ENCODE results near the gene SLC43A1.
A peak's percentile ranks its signal among the peaks of the same experiment; 100 is the strongest.

SLC43A1 gene

DNA sequence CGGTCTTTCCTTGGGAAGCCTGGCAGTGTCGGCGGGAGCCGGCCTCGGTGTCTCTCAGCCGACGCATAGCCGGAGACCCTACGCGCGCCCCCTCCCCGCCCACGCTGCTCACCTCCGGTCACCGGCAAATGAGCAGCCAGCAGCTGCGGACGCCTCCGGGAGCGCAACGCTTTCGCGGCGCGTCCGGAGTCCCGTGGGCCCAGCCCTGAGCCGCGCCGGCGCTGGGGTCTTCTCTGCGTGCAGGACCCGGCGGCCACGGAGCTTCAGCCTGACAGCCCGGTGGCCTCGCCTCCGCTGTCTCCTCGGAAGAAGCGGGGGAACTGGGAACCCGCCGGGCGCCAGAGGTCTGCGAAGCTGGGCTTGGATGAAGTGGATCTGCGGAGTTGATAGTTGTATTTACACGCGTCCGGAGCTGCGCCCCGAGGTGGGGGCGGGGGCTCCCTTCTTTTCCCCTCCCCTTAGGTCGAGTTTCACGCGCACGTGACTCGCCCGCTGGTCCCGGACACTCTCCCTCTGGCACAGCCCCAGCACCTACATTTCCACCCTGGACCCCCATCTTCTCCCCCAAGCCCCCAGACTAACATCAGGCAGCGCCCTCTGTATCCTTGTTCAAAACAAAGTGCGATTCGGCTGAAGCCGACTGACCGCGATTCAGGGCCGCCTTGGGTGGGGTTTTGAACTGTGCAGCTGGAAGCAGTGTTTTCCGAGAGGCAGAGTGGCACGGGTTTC, at the start of gene SLC43A1:
SLC43A1 (minus strand) TSS at position 371 of the 729 bp plus-strand sequence. CDS start 1,591 bp downstream, outside the sequence.
- CTCF ChIA-PET = interaction anchor here (0.7 to 4.5 kb wide), 5 partner anchors 12 to 120 kb away, joined by 3 to 28 read pairs (median 15); no protein-coding TSS in a partner anchor
- H3K27ac ChIP-seq = peak within 1 kb of the TSS; percentile 63
- peak; percentile 25 for DNase-seq (ENCODE audit: low spot score)
- TF ChIP-seq, protein P1, sequence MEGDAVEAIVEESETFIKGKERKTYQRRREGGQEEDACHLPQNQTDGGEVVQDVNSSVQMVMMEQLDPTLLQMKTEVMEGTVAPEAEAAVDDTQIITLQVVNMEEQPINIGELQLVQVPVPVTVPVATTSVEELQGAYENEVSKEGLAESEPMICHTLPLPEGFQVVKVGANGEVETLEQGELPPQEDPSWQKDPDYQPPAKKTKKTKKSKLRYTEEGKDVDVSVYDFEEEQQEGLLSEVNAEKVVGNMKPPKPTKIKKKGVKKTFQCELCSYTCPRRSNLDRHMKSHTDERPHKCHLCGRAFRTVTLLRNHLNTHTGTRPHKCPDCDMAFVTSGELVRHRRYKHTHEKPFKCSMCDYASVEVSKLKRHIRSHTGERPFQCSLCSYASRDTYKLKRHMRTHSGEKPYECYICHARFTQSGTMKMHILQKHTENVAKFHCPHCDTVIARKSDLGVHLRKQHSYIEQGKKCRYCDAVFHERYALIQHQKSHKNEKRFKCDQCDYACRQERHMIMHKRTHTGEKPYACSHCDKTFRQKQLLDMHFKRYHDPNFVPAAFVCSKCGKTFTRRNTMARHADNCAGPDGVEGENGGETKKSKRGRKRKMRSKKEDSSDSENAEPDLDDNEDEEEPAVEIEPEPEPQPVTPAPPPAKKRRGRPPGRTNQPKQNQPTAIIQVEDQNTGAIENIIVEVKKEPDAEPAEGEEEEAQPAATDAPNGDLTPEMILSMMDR (conservative IDR thresholded peaks at IDR 0.05; ENCODE audit: low read depth) = no peak
- POLR2A ChIA-PET (ENCODE audit: low non-redundant PET) = no interaction called here

DNA sequence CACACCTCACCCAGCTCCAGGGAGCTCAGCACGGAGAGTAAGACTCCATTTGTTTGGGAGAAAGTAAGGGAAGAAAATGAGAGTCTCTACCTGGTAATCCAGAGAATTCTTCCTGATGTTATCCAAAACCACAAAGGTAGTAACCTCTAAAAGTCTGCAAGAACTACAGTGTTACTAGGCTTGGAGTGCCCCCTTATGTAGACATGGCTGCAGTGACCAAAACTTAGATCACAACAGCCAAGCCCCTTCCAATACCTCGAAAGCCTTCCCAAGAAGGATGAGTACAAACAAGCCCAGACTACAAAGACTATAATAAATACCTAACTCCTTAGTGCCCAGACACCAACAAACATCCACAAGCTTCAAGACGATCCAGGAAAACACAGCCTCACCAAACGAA, 47.1 kb upstream of the SLC43A1 start:
- TF ChIP-seq, protein P1 (conservative IDR thresholded peaks at IDR 0.05; ENCODE audit: low read depth) = no peak
- no peak overlapping the region for H3K27ac ChIP-seq
- ChIA-PET CTCF (no interaction called here), POLR2A (ENCODE audit: low non-redundant PET) (no interaction called here)
- DNase-seq (ENCODE audit: low spot score) = no peak

DNA sequence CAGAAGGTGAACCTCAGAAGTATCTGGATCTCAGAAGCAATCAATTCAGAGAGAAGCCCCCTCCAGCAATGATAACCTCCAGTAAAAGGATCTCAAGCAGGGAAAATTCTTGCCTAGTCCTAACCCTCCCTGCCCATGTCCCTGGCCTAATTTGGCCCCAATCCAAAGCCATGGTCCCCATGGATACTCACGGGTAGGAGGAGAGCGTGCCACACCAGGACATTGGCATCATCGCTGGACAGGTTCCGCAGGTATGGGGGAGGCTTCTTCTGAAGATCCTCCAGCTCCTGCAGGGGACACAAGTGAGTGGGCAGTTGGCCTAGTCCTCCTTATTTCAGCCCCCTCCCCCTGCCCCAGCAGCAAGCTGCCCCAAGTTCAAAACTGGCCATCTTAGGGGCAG, 44.6 kb upstream of the SLC43A1 start:
- TF ChIP-seq, protein P1 (conservative IDR thresholded peaks at IDR 0.05; ENCODE audit: low read depth) = no peak
- no peak for DNase-seq (ENCODE audit: low spot score)
- ChIA-PET POLR2A (ENCODE audit: low non-redundant PET) (interaction anchor here (0.7 kb wide), 1 partner anchor 778 kb away, joined by 6 read pairs; no protein-coding TSS in a partner anchor), CTCF (interaction anchor here (0.8 kb wide), 1 partner anchor 81 kb away, joined by 3 read pairs; no protein-coding TSS in a partner anchor)
- H3K27ac ChIP-seq = no peak overlapping the region

DNA sequence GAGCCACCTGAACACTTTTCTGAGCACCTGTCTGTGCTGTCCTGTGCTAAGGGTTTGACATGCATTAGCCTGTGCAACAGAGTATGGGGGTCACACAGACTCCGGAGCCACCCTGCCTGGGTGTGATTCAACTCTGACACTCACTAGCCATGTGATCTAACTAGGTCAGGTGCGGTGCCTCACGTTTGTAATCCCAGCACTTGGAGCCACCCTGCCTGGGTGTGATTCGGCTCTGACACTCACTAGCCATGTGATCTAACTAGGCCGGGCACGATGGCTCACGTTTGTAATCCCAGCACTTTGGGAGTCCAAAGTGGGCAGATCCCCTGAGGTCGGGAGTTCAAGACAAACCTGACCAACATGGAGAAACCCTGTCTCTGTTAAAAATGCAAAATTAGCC, 40.5 kb upstream of the SLC43A1 start:
- CTCF ChIA-PET = interaction anchor here (1.6 kb wide), 1 partner anchor 12 kb away, joined by 3 read pairs; the partner anchor contains the start of gene UBE2L6
- TF ChIP-seq, protein P1 (conservative IDR thresholded peaks at IDR 0.05; ENCODE audit: low read depth) = no peak

DNA sequence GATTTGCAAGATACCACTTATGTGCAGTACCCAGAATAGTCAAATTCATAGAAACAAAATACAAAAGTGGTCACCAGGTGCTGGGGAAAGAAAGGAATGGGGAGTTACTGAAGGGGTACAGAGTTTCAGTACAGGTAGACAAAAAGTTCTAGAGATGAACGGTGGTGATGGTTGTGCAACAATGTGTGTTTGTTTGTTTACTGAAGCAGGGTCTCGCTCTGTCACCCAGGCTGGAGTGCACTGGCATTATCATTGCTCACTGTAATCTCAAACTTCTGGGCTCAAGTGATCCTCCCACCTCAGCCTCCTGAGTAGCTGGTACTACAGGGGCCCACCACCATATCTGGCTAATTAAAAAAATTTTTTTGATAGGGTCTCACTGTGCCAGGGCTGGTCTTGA, 39.9 kb upstream of the SLC43A1 start:
- CTCF ChIA-PET = interaction anchor here (1.6 kb wide), 1 partner anchor 12 kb away, joined by 3 read pairs; the partner anchor contains the start of gene UBE2L6

More for the DNA sequence above, 40.5 kb upstream of the SLC43A1 start:
- POLR2A ChIA-PET (ENCODE audit: low non-redundant PET) = no interaction called here
- DNase-seq (ENCODE audit: low spot score) = no peak
- no peak overlapping the region for H3K27ac ChIP-seq

DNA sequence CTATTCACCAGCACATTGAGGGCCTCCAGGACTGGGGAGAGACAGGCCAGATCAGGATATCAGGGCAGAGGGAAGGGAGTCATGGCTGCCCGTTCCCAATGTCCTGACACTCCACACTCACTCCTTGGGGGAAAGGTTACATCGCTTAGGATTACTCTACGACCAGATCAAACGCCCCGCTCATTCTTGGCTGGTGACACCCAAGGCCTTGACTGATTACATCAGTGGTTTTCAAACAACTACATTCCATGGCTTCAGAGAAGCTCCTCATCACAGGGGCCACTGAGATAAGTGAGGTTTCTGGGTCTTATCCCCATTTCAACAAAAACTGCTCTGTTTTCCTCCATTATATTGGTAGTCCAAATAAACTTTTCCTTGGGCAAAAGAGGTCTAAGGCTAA, 37.0 kb upstream of the SLC43A1 start:
- ChIA-PET POLR2A (ENCODE audit: low non-redundant PET) (no interaction called here), CTCF (interaction anchor here (0.7 kb wide), 1 partner anchor 92 kb away, joined by 7 read pairs; no protein-coding TSS in a partner anchor)

More for the DNA sequence above, 39.9 kb upstream of the SLC43A1 start:
- POLR2A ChIA-PET (ENCODE audit: low non-redundant PET) = no interaction called here
- DNase-seq (ENCODE audit: low spot score) = no peak
- H3K27ac ChIP-seq = no peak overlapping the region
- TF ChIP-seq, protein P1 (conservative IDR thresholded peaks at IDR 0.05; ENCODE audit: low read depth) = no peak

More for the DNA sequence above, 37.0 kb upstream of the SLC43A1 start:
- no peak for DNase-seq (ENCODE audit: low spot score)
- H3K27ac ChIP-seq = no peak overlapping the region
- TF ChIP-seq, protein P1 (conservative IDR thresholded peaks at IDR 0.05; ENCODE audit: low read depth) = no peak

Data from RWPE1 (cell line).